ENCODE measurements around the gene NAT10.
"Not testable (repeated sequence)": the region's sequence is repeated elsewhere in the genome, so short reads cannot be mapped to it uniquely, and the experiment has no call there.

Gene NAT10

DNA sequence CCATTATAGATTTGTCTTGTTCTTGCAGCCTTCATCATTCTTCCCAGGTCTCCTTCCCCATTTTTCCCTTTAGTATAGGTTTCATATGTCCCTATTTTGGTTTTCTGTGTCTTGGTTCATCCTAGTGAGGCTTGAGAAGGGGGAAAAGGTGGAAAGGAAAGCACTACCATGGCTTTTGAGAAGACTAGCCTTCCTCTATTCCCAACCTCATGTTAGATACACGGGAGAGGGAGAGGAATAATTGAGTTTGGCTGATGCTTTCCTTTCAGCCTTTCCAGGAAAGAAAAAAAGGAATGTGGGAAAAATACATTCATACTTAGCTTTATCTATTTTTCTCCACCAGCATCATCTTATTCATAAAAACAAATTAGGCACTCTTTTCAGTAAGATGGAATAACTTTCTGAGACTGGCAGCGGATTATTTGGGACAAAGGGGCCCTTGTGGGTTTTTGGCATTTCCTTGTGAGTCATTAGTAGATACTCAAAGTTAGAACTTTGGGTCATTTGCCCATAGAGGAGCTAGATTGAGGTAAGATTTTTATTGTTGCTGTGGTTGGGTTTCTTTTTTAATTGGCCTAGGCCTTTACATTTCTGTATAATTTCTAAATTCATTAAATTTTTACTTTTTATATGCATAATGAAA is 30.1 kb upstream of the NAT10 start:
- DNase-seq (ENCODE audit: low read depth in 1 of 2, low spot score in 1 of 2) = no peak
- no peak for TF ChIP-seq JUND (IDR thresholded peaks at IDR 0.05; ENCODE audit: low read depth)
- in situ Hi-C loops (cut with HindIII; ENCODE audit: low pct_unique_long_range_greater_than_20kb, low sequenced_read_pairs) = no loop called here

DNA sequence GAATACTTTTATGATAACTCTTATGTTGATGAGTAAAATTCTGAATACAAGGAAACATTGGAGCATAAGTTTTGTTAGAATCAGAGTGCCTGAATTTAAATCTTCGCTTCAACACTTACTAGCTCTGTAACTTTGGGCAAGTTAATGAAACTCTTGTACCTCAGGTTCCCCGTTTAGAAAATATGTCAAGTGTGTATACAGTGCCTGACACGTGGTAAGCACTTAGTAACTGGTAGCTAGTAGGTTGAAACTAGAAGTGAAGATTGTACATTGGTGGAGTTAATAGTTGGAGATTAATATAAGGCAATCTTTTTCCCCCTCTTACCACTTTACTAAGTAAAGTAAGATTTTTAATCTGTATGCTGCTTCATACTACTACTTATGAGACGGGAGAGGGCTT is 24.8 kb upstream of the NAT10 start:
- in situ Hi-C loops (cut with HindIII; ENCODE audit: low pct_unique_long_range_greater_than_20kb, low sequenced_read_pairs) = no loop called here
- no peak for TF ChIP-seq JUND (IDR thresholded peaks at IDR 0.05; ENCODE audit: low read depth)
- no peak for DNase-seq (ENCODE audit: low read depth in 1 of 2, low spot score in 1 of 2)

DNA sequence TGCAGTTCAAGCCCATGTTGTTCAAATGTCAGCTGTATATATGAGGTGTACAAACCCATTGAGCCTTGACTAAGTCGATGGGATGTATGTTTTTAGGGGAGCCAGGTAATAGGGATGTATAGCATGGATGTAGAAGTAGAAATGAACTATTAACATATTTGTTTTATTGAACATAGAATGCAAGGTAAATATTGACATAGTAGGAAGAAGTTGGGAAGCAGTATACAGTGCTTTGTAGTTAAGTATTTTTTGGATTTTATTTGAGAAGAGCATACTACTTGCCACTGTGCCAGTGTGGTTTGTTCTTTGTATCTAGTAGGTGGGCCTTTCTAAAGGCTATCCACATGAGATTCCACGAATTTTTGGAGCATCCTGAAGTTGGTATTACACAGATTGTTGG is 20.8 kb upstream of the NAT10 start:
- DNase-seq (ENCODE audit: low read depth in 1 of 2, low spot score in 1 of 2) = no peak
- TF ChIP-seq JUND (IDR thresholded peaks at IDR 0.05; ENCODE audit: low read depth) = no peak
- in situ Hi-C loops (cut with HindIII; ENCODE audit: low pct_unique_long_range_greater_than_20kb, low sequenced_read_pairs) = no loop called here

DNA sequence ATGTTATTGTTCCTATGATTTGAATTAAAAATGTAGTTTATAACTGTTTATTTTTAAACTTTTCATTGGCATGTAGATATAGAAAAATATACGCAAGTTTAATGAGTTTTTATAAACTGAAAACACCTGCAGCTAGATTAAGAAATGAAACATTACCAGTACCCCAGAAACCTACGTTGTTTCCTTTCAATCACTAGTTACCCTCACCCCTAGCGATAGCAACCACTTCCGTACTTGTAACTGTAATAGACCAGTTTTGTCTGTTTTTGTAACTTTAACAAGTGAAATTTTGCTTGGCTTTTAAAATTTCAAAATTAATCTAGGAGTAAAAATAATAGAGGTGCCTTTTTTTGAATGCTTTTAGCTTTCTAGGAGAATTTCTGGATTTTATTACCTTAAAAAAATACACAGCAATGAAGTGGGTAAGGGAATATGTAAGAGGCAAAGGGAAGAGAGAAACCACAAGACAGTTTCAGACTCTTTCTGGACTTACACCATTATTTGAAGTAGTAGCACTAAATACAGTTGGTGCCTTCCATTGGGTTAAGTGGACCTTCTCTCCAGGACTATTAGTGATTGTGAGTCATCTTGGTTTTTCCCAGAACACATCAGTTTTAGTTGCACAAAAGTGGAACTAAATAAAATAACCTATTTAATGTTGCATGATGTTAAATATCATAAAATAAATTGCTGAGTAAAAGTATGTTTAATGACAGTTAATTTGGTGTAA is 18.7 kb upstream of the NAT10 start:
- no peak for DNase-seq (ENCODE audit: low read depth in 1 of 2, low spot score in 1 of 2)
- in situ Hi-C loops (cut with HindIII; ENCODE audit: low pct_unique_long_range_greater_than_20kb, low sequenced_read_pairs) = no loop called here
- TF ChIP-seq JUND (IDR thresholded peaks at IDR 0.05; ENCODE audit: low read depth) = no peak

DNA sequence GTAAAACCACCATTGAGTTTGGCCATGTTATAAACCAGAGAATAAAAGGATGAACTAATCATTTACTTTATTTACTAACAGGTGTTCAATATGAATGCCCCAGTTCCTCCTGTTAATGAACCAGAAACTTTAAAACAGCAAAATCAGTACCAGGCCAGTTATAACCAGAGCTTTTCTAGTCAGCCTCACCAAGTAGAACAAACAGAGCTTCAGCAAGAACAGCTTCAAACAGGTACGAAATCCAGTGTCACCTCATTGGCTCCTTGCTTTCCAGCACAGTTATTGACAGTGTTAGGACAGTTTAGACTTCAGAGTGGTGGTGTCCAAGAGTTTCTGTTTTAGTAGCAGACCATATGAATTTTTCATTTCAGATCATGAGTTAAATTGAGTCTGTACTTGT is 13.6 kb upstream of the NAT10 start:
- TF ChIP-seq JUND (IDR thresholded peaks at IDR 0.05; ENCODE audit: low read depth) = no peak
- in situ Hi-C loops (cut with HindIII; ENCODE audit: low pct_unique_long_range_greater_than_20kb, low sequenced_read_pairs) = no loop called here
- DNase-seq (ENCODE audit: low read depth in 1 of 2, low spot score in 1 of 2) = no peak

DNA sequence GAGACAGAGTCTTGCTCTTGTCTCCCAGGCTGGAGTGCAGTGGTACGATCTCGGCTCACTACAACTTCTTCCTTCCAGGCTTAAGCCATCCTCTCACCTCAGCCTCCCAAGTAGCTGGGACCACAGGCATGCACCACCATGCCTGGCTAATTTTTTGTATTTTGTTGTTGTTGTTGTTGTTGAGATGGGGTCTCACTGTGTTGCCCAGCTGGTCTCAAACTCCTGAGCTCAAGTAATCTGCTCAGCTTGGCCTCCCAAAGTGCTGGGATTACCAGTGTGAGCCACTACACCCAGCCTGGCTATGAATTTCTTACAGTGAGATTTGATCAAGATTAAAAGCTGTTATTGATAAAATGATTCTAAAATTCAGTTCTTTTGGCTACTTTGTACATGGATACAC is 10.5 kb upstream of the NAT10 start:
- DNase-seq (ENCODE audit: low read depth in 1 of 2, low spot score in 1 of 2); in situ Hi-C loops (cut with HindIII; ENCODE audit: low pct_unique_long_range_greater_than_20kb, low sequenced_read_pairs): not testable (repeated sequence)

DNA sequence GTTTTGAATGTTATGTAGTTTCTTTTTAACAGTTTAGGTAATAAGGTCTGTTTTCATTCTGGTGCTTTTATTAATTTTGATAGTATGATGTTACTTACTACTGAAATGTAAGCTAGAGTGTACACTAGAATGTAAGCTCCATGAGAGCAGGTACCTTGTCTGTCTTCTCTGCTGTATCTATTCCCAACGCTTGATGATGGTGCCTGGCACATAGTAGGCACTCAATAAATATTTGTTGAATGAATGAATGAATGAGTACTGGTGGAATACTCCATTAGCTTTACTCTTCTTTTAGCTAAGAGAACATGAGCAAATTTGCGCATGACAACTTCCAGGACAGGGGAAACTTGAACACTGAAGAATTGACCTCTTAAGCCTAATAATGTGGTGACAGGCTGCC is 6.6 kb upstream of the NAT10 start:
- no peak for TF ChIP-seq JUND (IDR thresholded peaks at IDR 0.05; ENCODE audit: low read depth)
- no peak for DNase-seq (ENCODE audit: low read depth in 1 of 2, low spot score in 1 of 2)
- in situ Hi-C loops (cut with HindIII; ENCODE audit: low pct_unique_long_range_greater_than_20kb, low sequenced_read_pairs) = no loop called here

DNA sequence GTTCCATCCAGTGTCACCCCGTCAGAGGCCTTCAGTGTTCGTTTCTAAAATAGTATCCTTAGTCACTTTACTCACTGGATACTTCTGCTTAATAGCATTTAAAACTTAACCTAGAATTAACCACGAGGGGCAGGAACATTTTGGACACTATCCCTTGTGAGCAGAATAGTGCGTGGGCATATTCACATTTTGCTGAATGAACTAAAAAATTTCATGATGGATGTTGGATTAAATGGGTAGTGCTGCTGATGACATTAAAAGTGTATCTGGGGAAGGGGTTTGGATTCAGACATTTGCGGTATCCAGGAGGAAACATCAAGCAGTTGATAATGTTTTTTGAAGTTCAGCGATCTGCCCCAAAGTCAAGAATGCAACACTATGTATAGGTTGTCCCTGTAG is 750 bp upstream of the NAT10 start:
- in situ Hi-C loops (cut with HindIII; ENCODE audit: low pct_unique_long_range_greater_than_20kb, low sequenced_read_pairs) = no loop called here
- no peak for TF ChIP-seq JUND (IDR thresholded peaks at IDR 0.05; ENCODE audit: low read depth)
- no peak for DNase-seq (ENCODE audit: low read depth in 1 of 2, low spot score in 1 of 2)

DNA sequence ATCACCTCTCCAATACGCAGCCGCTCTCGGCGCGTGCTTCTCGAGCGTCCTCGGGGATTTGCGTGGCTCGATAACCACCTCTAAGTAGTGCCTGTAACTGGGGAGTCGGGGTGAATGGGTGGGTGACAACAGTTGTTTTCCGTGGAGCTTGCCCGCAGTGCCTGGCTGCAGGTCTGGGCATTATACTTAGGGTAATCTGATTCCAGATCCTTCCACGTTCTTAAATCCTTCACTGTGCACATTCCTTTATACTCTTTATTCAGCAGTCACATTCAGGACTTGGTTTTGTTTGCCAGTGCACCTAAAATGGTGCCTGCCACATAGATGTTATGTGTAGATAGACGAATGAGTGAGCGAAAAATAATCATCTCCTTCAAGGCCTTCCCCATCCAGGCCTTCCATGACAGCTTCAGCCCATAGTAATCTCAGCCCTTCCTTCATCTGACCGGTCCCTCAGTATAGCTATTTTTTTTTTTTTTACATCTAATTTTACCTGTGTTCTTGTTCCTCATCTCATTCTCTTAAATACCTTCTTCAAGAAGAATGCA is 602 bp downstream of the NAT10 start:
- no peak for TF ChIP-seq JUND (IDR thresholded peaks at IDR 0.05; ENCODE audit: low read depth)
- in situ Hi-C loops (cut with HindIII; ENCODE audit: low pct_unique_long_range_greater_than_20kb, low sequenced_read_pairs) = no loop called here
- DNase-seq (ENCODE audit: low read depth in 1 of 2, low spot score in 1 of 2) = peak in 1 of 2 experiments; percentile 37

DNA sequence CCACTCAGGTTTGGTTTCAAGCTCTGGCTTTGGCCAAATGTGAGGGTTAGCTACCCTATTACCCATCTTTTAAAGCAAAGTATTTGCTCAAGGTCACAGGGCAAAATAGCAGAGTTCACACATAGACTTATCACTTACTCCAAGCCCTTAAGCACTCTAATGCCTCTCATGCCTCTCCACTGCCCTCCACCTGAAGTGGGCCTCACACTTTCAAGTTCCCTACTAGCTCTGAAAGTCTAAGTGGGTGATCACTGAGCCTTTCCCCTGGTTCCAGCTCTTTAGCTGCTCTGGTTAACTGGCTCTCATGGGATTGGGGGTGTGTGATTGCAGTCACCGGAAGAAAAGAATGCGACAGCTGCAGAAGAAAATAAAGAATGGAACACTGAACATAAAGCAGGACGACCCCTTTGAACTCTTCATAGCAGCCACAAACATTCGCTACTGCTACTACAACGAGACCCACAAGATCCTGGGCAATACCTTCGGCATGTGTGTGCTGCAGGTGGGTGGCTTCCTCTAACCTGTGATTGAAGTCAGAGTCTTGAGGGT is 6.4 kb downstream of the NAT10 start:
- no peak for DNase-seq (ENCODE audit: low read depth in 1 of 2, low spot score in 1 of 2)
- TF ChIP-seq JUND (IDR thresholded peaks at IDR 0.05; ENCODE audit: low read depth) = no peak
- in situ Hi-C loops (cut with HindIII; ENCODE audit: low pct_unique_long_range_greater_than_20kb, low sequenced_read_pairs) = no loop called here

DNA sequence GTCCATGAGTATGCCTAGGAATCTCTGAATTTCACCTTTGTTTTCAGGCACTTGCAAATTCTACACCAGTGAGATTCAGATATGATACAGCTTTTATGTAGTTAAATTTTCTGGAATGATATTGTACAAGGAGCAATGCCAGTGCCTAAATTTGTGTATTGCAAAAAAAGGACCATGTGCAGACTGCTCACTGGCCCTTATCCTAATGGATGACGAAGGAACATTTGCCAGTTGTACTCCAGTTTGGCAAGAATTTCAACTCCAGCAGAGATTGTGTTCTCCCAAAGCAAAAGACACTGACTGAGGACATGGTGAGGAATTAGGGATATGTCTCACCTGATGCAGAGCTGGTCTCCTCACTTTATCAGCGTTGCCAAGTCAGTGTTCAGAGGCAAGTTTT is 8.6 kb downstream of the NAT10 start:
- in situ Hi-C loops (cut with HindIII; ENCODE audit: low pct_unique_long_range_greater_than_20kb, low sequenced_read_pairs) = no loop called here
- no peak for TF ChIP-seq JUND (IDR thresholded peaks at IDR 0.05; ENCODE audit: low read depth)
- no peak for DNase-seq (ENCODE audit: low read depth in 1 of 2, low spot score in 1 of 2)

DNA sequence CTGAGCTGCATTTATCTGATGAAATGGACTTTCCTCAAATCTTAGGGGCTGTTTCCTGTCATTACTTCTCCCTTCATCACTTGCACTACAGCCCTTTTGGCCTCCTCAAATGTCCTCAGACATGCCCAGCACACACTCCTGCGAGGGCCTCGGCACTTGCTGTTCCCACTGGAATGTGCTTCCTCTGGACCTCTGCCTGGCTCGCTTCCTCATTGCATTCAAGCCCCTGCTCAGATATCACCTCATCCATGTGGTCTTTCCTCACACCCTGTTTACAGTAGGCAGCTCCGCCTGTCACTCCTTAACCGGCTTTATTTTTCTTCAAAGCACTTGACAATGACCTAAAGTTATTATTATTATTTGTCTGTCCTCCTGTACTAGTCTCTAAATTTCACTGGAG is 9.0 kb downstream of the NAT10 start:
- in situ Hi-C loops (cut with HindIII; ENCODE audit: low pct_unique_long_range_greater_than_20kb, low sequenced_read_pairs) = no loop called here
- DNase-seq (ENCODE audit: low read depth in 1 of 2, low spot score in 1 of 2) = no peak
- no peak for TF ChIP-seq JUND (IDR thresholded peaks at IDR 0.05; ENCODE audit: low read depth)

DNA sequence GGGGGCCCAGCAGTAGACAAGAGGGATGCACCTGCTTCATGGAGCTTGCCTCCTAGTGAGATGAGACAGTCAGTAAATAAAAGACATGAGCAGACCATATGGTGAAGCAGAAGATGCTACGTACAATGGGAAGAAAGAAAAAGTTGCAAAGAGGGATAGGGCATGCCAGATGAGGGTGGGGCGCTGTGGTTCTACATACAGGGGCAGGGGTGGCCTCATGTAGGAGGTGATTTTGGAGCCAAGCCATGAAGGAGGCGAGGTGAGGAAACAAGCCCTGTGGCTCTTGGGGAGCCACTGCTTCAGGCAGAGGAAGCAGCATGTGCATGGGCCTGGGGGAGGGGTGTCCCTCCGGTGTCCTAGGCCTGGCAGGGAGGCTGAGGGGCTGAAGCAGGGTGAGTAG is 15.2 kb downstream of the NAT10 start:
- no peak for TF ChIP-seq JUND (IDR thresholded peaks at IDR 0.05; ENCODE audit: low read depth)
- DNase-seq (ENCODE audit: low read depth in 1 of 2, low spot score in 1 of 2) = no peak
- in situ Hi-C loops (cut with HindIII; ENCODE audit: low pct_unique_long_range_greater_than_20kb, low sequenced_read_pairs) = no loop called here

Measured in T47D (cell line).